ENCODE measurements around the gene FLRT1.

FLRT1 gene

DNA sequence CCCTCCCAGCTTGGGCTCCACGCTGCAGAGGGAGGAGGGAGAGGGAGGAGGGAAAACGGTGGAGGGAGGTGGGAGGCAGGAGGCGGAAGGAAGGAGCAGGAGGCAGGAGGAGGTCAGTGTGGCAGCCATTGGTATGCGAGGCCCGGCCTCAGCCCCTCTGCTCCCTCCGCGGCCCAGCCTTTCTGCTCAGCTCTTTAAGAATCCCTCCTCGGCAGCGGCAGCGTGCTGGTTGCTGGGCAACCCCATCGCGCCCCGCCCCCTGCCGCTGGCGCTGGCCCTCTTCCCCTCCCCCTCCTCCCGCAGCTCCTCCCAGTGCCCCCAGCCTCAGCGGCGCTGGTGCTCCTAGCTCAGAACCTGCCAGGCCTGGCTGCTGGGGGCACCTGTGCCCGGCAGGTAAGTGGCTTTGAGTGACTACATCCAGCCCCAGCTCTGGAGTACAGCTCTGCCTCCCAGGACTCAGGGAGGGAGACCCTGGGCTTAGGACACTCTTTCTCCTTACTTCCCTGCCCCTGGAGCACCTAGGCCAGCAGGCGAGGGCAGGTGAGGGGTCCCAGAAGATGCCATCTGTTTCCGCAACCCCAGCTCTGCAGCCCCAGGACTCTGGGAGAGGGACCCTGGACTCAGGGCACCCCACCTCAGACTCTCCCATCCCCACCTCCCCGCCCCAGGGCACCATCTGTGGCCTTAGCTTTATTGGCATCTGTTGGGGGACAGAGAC lies 7.2 kb upstream of the FLRT1 start:
- DNase-seq (ENCODE audit: low read depth), result no peak
- TF ChIP-seq, protein P1, sequence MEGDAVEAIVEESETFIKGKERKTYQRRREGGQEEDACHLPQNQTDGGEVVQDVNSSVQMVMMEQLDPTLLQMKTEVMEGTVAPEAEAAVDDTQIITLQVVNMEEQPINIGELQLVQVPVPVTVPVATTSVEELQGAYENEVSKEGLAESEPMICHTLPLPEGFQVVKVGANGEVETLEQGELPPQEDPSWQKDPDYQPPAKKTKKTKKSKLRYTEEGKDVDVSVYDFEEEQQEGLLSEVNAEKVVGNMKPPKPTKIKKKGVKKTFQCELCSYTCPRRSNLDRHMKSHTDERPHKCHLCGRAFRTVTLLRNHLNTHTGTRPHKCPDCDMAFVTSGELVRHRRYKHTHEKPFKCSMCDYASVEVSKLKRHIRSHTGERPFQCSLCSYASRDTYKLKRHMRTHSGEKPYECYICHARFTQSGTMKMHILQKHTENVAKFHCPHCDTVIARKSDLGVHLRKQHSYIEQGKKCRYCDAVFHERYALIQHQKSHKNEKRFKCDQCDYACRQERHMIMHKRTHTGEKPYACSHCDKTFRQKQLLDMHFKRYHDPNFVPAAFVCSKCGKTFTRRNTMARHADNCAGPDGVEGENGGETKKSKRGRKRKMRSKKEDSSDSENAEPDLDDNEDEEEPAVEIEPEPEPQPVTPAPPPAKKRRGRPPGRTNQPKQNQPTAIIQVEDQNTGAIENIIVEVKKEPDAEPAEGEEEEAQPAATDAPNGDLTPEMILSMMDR (IDR thresholded peaks at IDR 0.05; ENCODE audit: control insufficient read depth, insufficient read depth, low read depth, low read length, missing control alignments), result no peak
- no peak overlapping the region for H3K4me3 ChIP-seq (ENCODE audit: control insufficient read depth, low read depth, low read length)

DNA sequence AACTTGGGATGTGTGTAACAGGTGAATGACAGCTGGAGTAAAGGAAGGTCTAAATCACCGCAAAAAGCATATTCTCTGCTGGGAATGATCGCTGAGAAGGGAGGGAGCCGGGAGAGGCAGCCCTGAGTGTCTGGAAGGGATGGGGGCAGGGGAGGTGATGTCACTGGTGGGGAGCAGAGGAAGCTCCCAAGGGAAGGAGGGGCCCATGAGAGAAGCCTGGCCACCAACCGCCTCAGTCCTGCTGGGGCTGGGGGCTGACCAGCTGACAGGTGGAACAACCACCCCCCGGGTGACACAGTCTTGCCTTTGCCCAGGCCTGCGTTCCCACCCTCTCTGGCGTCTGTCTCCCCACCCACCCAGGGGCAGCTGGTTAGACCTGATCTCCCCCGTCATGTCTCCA lies 6.0 kb upstream of the FLRT1 start:
- no peak overlapping the region for H3K4me3 ChIP-seq (ENCODE audit: control insufficient read depth, low read depth, low read length)
- no peak for DNase-seq (ENCODE audit: low read depth)
- TF ChIP-seq, protein P1 (IDR thresholded peaks at IDR 0.05; ENCODE audit: control insufficient read depth, insufficient read depth, low read depth, low read length, missing control alignments), result no peak

DNA sequence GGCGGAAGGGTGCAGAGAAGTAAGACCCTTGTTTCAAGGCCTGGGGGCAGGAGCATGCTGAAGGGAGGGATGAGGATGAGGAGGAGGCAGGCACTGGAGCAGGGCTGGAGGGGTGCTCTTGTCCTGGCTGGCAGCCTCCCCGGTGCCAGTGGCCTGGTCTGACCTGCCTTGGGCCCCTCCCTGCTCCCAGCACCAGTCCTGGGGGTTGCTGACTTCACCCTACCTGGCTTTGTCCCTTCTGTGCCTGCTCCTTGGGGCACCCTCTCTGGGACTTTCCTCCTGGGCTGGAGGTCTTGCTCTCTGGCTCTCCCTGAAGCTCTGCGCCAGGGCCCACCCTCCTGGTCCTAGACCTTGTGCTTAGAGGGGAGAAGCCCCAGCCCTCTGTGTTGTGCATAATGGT lies 4.7 kb upstream of the FLRT1 start:
- no peak overlapping the region for H3K4me3 ChIP-seq (ENCODE audit: control insufficient read depth, low read depth, low read length)
- DNase-seq (ENCODE audit: low read depth), result no peak
- TF ChIP-seq, protein P1 (IDR thresholded peaks at IDR 0.05; ENCODE audit: control insufficient read depth, insufficient read depth, low read depth, low read length, missing control alignments), result no peak

DNA sequence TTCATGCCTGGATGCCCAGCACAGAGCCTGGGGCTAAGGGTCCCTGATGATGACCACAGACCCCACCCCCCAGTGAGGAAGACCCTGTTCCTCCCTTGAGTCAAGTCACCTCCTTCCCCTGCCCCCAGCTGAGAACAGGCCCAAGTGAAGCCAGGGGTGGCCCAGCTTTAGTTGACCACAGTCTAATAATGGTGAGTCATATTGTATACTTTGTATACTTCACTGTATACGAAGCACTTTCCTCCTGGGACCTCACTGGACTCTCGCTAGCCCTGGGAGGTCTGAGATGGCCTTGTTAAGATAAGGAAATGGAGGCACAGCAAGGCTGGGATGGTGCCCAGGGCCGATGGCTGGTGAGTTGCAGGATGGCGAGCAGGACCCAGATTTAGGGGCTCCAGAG lies 3.7 kb upstream of the FLRT1 start:
- H3K4me3 ChIP-seq (ENCODE audit: control insufficient read depth, low read depth, low read length), result no peak overlapping the region
- DNase-seq (ENCODE audit: low read depth), result no peak
- TF ChIP-seq, protein P1 (IDR thresholded peaks at IDR 0.05; ENCODE audit: control insufficient read depth, insufficient read depth, low read depth, low read length, missing control alignments), result no peak

DNA sequence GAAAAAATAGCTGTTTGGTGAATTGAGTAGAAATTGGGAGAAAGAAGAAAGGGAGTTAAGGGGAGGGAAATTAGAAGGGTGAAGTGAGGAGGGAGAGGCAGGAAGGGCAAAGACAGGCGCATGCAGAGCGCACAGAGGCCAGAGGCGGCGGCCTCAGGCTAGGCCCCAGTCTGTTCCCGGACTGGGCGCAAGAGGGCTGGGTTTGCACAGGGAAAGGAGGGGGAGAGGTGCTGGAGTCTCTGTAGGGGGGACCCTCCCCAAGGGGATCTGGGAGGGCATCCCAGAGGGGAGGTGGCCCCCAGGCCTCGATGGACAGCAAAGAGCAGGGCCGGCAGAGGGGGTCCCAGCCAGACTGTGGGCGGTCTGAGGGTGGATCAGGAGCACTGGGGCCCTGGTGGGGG lies 1.3 kb upstream of the FLRT1 start:
- DNase-seq (ENCODE audit: low read depth), result no peak
- H3K4me3 ChIP-seq (ENCODE audit: control insufficient read depth, low read depth, low read length), result no peak overlapping the region
- TF ChIP-seq, protein P1 (IDR thresholded peaks at IDR 0.05; ENCODE audit: control insufficient read depth, insufficient read depth, low read depth, low read length, missing control alignments), result no peak

DNA sequence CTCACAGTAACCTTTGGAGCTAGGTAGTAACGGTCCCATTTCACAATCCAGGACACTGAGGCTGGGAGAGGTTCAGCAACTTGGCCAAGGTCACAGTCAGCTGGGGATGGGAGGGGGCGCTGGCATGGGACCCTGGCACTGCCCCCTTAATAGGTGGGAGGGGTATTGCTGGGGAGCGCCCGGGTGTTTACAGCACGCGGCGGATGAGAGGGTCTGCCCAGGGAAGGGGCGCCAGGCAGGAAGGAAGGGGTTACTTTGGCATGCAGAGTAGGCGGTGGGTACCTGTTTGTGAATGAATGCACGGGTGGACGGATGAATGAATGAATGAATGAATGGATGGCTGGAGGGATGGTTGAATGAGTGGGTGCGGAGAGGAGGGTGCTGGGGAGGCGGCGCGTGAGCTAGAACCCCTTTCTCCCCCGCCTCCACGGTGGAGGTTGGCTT lies 628 bp upstream of the FLRT1 start:
- TF ChIP-seq, protein P1 (IDR thresholded peaks at IDR 0.05; ENCODE audit: control insufficient read depth, insufficient read depth, low read depth, low read length, missing control alignments), result no peak
- DNase-seq (ENCODE audit: low read depth), result no peak
- H3K4me3 ChIP-seq (ENCODE audit: control insufficient read depth, low read depth, low read length), result peak overlapping the region; percentile 6; the same call in 1 of the 2 replicates
